Activated B cell treated with CpG ODN at 0.5 μM for 24 hours (primary cell): Measurements from ENCODE around the gene CNTNAP2. TPM values are rescaled to one million over a fixed set of nuclear protein-coding genes. Genes with fewer than 3 reads are reported as not detected.
"Not testable (repeated sequence)": the region's sequence is repeated elsewhere in the genome, so short reads cannot be mapped to it uniquely, and the experiment has no call there.

Experiments used
- ATAC-seq: fragments of 200-7000 bp; cut with Tn5 transposase; one replicate; pipeline ENCODE4 v1.10.0; 2021; ENCODE audit warnings: low read depth, mild to moderate bottlenecking, moderate library complexity
- CTCF ChIA-PET: fragments of 350-600 bp; sonication (Branson Sonifier 250); formaldehyde crosslinking; loops from one replicate; lab custom pipeline; 2021; ENCODE audit warnings: antibody characterized with exemption; lab: Charles Lee
- POLR2A ChIA-PET: fragments of 350-600 bp; sonication (Branson Sonifier 250); formaldehyde crosslinking; loops from one replicate; lab custom pipeline; 2021; ENCODE audit warnings: antibody characterized with exemption; lab: Charles Lee
- DNase-seq: peaks from one replicate; pipeline ENCODE4 v3.0.0; 2022
- H3K27ac Mint-ChIP-seq: one replicate; pipeline ENCODE4 v1.8.0; 2020; ENCODE audit warnings: mixed read lengths
- H3K27me3 Mint-ChIP-seq: one replicate; pipeline ENCODE4 v1.8.0; 2021; ENCODE audit warnings: mixed read lengths
- H3K36me3 Mint-ChIP-seq: one replicate; pipeline ENCODE4 v1.8.0; 2021; ENCODE audit warnings: low read depth, mixed read lengths
- H3K4me1 Mint-ChIP-seq: one replicate; pipeline ENCODE4 v1.8.0; 2021; ENCODE audit warnings: mixed read lengths
- H3K4me3 Mint-ChIP-seq: one replicate; pipeline ENCODE4 v1.8.0; 2020; ENCODE audit warnings: mild to moderate bottlenecking, mixed read lengths
- H3K9me3 Mint-ChIP-seq: one replicate; pipeline ENCODE4 v1.8.0; 2020; ENCODE audit warnings: mixed read lengths
- intact Hi-C: fragments of 100-400 bp; cut with micrococcal nuclease; formaldehyde crosslinking; loops from one replicate; pipeline ENCODE4 v1.15.1; 2024
- total RNA-seq: library from RNA; stranded (reverse); gene quantifications from 2 replicates; pipeline ENCODE4 v1.2.3, GENCODE V29; 2022
- TF ChIP-seq, protein P1 (sequence below): fragments of 200-600 bp; IDR thresholded peaks from one replicate; pipeline ENCODE4 v1.8.0; 2022; ENCODE audit warnings: antibody characterized with exemption, mild to moderate bottlenecking

The CNTNAP2 gene
- total RNA-seq, 1 donor from 2014 or later, result 0.84 TPM

GRCh38 chr7:148058753-148059152 lies 1942.2 kb downstream of the CNTNAP2 start:
- POLR2A ChIA-PET, result no interaction called here
- Mint-ChIP-seq H3K9me3 (peaks cover 3% of the 10 kb centered on the region), H3K27me3 (no peaks in the 10 kb centered on the region), H3K4me3 (no peak overlapping the region), H3K4me1 (no peaks in the 10 kb centered on the region), H3K36me3 (no peaks in the 10 kb centered on the region), H3K27ac (no peak overlapping the region)
- ATAC-seq (no peak), DNase-seq (no peak)
- CTCF ChIA-PET, result no interaction called here
- intact Hi-C loops, result no loop called here
- TF ChIP-seq, protein P1, sequence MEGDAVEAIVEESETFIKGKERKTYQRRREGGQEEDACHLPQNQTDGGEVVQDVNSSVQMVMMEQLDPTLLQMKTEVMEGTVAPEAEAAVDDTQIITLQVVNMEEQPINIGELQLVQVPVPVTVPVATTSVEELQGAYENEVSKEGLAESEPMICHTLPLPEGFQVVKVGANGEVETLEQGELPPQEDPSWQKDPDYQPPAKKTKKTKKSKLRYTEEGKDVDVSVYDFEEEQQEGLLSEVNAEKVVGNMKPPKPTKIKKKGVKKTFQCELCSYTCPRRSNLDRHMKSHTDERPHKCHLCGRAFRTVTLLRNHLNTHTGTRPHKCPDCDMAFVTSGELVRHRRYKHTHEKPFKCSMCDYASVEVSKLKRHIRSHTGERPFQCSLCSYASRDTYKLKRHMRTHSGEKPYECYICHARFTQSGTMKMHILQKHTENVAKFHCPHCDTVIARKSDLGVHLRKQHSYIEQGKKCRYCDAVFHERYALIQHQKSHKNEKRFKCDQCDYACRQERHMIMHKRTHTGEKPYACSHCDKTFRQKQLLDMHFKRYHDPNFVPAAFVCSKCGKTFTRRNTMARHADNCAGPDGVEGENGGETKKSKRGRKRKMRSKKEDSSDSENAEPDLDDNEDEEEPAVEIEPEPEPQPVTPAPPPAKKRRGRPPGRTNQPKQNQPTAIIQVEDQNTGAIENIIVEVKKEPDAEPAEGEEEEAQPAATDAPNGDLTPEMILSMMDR, result no peak

DNA sequence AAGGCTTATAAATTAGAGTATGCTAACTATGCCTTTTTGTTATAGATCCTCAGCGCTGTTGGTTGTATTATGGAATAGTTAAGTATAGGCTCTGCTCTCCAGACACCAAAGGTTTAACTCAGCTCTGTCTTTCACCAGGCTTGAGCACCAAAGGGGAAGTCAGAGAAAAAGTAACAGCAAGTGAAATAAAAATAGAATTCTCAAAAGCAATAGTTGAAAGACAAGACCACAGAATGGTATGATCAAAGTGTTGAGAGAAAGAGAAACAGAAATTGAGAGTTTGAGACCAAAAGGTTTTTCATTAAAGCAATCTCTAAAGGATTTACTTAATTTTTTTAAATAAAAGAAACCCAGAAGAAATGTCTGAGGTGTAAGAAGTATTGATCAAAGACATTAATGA lies 1944.1 kb downstream of the CNTNAP2 start:
- intact Hi-C loops, result no loop called here
- no peaks in the 10 kb centered on the region for H3K4me1 Mint-ChIP-seq
- H3K27ac Mint-ChIP-seq, result no peak overlapping the region
- H3K36me3 Mint-ChIP-seq, result no peaks in the 10 kb centered on the region
- CTCF ChIA-PET, result no interaction called here
- POLR2A ChIA-PET, result no interaction called here
- H3K9me3 Mint-ChIP-seq, result peaks cover 6% of the 10 kb centered on the region
- H3K27me3 Mint-ChIP-seq, result no peaks in the 10 kb centered on the region
- DNase-seq (no peak), ATAC-seq (no peak)
- TF ChIP-seq, protein P1, result no peak
- no peak overlapping the region for H3K4me3 Mint-ChIP-seq

- H3K27me3 Mint-ChIP-seq, ATAC-seq, POLR2A ChIA-PET, H3K36me3 Mint-ChIP-seq, DNase-seq, CTCF ChIA-PET, H3K4me3 Mint-ChIP-seq, H3K9me3 Mint-ChIP-seq, H3K27ac Mint-ChIP-seq, intact Hi-C loops, H3K4me1 Mint-ChIP-seq: not testable (repeated sequence)
Observed at GRCh38 chr7:148078111-148078510, 1961.5 kb downstream of the CNTNAP2 start.

DNA sequence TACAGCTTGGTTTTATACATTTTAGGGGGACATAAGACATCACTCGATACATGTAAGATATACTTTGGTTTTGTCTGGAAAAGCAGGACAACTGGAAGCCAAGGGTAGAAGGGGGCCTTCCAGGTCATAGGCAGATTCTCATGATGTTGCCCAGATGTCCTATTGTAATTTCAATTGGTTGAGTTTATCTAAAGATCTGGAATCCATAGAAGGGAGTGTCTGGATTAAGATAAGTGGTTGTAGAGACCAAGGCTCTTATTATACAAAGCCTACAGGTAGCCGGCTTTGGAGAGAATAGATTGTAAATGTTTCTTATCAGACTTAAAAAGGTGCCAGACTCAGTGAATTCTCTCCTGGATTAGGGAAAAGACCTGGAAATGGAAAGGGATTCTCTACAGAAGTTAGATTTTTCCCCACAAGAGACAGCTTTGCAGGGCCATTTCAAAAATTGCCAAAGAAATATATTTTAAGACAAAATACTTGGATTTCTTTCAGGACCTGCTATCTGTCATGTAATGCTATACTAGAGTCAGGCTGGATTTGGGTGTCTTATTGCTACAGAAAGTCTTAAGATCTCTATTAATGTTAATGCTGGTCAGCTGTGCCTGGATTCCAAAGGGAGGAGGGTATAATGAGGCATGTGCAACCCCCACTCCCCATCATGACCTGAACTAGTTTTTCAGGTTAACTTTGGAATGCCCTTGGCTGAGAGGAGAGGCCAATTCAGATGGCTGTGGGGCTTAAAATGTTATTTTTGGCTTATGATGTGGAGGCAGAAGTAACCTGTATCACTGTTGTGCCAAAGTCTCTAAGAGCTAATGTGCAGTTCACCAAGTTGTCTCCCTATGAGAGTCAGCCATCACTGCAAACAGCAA lies 1962.8 kb downstream of the CNTNAP2 start:
- TF ChIP-seq, protein P1, result no peak
- Mint-ChIP-seq H3K36me3 (no peaks in the 10 kb centered on the region), H3K27ac (no peak overlapping the region), H3K4me1 (no peaks in the 10 kb centered on the region), H3K4me3 (no peak overlapping the region), H3K9me3 (no peaks in the 10 kb centered on the region), H3K27me3 (no peaks in the 10 kb centered on the region)
- DNase-seq (no peak), ATAC-seq (no peak)
- intact Hi-C loops, result no loop called here
- ChIA-PET CTCF (no interaction called here), POLR2A (no interaction called here)

DNA sequence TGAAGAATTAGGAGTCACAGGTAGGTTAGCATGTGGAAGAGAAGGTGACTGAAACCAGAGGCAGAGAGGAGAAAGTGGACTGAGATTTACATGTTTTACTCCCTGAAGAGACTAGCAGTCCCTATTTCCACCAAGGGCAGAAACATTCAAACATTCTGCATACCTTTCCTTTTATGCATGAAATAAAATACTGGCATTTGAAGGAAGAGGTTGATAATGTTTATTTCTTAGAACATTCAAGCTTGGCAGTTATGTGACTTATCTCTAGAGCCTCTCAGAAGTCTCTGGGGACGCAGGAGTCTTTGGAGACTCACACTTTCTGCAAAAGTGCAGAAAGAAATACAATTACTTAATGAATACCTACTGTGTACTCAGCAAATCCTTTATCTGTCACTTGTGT lies 1966.8 kb downstream of the CNTNAP2 start:
- DNase-seq, result no peak
- no peaks in the 10 kb centered on the region for H3K4me1 Mint-ChIP-seq
- H3K27me3 Mint-ChIP-seq, result peaks cover 10% of the 10 kb centered on the region
- no peak overlapping the region for H3K4me3 Mint-ChIP-seq
- no peaks in the 10 kb centered on the region for H3K36me3 Mint-ChIP-seq
- ATAC-seq, result no peak
- TF ChIP-seq, protein P1, result no peak
- H3K9me3 Mint-ChIP-seq, result peaks cover 5% of the 10 kb centered on the region
- intact Hi-C loops, result no loop called here
- H3K27ac Mint-ChIP-seq, result no peak overlapping the region
- POLR2A ChIA-PET, result no interaction called here
- CTCF ChIA-PET, result no interaction called here
